Ovary (tissue), 3 donors: ENCODE data around the gene TMIGD3.

Experiments
- POLR2A ChIP-seq: fragments of 450-650 bp; IDR thresholded peaks from one replicate; pipeline ENCODE4 v1.6.1; 2017; ENCODE audit warnings: antibody characterized with exemption, mild to moderate bottlenecking, moderate library complexity
- TF ChIP-seq, protein P1 (sequence below), 3 donors: fragments of 450-650 bp in 2 of 3; fragments of 200-600 bp in 1 of 3; IDR thresholded peaks; one replicate each; pipeline versions ENCODE4 v1.5.1 to v1.8.0; 2016 to 2022; ENCODE audit warnings: antibody characterized with exemption in 3 of 3, mild to moderate bottlenecking in 1 of 3
- donor health status: DM: no; HTN: no; CAD: no.

DNA sequence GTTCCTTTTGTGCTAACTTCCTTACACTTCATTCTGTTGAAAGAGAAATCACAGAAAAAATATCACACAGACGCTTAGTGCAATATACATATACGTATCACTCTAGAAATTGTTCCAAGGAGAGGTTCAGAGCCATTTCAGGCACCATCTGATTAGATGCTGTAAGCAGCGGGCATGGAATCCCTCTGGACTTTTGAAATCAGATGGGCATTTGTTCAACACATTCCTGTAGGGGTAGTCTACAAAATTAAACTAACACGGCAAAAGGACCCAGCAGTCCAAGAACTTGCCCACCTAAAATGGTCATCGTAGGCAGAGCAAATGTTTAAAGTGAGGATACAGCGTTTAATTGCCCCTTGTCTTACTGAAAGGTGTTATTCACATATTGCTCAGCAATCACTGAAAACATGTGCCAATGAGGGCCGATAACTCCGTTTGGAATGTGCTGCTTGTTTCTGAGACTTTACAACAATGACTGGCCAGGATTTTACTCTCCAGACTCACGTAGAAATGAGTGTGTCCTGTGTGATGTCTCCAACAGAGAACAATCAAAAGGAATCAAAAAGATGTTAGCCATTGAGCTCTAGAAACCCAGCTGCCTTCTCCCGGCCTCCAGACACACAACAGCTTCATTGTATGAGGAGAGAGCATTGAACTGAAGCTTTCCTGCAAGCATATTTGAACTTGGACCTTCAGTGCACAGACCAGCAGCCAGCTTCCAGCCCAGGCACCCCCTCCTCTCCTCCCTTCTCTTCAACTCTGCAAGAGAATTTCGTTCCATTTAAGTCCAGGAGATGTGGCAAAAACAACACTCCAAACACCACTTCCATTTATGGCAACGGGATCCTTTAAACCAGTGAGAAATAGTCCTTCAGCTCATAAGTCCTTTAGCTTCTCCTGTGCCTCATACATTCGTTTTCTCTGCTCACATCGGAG is 32.1 kb upstream of the TMIGD3 start:
- TF ChIP-seq, protein P1, sequence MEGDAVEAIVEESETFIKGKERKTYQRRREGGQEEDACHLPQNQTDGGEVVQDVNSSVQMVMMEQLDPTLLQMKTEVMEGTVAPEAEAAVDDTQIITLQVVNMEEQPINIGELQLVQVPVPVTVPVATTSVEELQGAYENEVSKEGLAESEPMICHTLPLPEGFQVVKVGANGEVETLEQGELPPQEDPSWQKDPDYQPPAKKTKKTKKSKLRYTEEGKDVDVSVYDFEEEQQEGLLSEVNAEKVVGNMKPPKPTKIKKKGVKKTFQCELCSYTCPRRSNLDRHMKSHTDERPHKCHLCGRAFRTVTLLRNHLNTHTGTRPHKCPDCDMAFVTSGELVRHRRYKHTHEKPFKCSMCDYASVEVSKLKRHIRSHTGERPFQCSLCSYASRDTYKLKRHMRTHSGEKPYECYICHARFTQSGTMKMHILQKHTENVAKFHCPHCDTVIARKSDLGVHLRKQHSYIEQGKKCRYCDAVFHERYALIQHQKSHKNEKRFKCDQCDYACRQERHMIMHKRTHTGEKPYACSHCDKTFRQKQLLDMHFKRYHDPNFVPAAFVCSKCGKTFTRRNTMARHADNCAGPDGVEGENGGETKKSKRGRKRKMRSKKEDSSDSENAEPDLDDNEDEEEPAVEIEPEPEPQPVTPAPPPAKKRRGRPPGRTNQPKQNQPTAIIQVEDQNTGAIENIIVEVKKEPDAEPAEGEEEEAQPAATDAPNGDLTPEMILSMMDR (IDR thresholded peaks at IDR 0.05), result no peak
- no peak for TF ChIP-seq POLR2A
